Measurements from ENCODE around the gene TBCEL.
"Not testable (repeated sequence)": the region's sequence is repeated elsewhere in the genome, so short reads cannot be mapped to it uniquely, and the experiment has no call there.

Gene TBCEL

DNA sequence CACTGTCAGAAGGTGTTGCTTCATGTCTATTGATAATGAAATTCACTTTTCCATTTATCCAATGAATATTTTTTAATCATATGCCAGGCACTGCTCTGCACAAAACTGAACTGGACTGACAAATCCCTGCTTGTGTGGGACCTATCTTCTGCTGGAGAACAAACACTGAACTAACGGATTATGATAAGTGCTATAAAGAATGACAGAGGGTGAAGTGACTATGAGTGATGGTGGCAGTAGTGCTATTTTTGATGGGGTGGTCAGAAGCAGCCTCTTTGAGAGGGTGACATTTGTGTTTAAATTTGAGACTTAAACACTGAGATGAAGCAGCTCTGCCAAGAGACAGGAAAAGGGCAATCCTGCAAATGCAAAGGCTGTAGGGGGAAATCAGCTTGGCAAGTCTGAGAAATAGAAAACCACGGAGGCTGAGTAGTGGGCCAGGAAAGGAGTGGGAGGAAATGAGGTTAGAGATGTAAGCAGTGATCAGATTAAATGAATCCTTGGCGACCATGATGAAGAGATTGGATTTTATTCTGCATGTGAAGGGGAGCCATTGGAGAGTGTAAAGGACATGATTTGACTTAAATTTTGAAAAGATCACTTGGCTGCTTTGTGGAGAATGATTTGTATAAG is 6.0 kb downstream of the TBCEL start:
- DNase-seq, result no peak

GRCh38 chr11:121031167-121031566 is 7.3 kb downstream of the TBCEL start:
- DNase-seq, result no peak

DNA sequence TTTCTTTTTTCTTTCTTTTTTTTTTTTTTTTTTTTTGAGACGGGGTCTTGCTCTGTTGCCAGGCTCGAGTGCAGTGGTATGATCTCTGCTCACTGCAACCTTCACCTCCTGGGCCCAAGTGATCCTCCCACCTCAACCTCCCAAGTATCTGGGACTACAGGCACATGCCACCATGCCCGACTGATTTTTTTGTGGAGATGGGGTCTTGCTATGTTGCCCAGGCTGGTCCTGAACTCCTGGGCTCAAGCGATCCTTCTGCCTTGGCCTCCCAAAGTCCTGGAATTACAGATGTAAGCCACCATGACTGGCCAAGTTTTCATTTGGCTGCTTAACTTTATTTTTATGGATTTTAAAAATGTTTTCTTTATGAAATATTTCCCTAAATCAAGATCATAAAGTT is 7.7 kb downstream of the TBCEL start:
- not testable (repeated sequence) for DNase-seq

DNA sequence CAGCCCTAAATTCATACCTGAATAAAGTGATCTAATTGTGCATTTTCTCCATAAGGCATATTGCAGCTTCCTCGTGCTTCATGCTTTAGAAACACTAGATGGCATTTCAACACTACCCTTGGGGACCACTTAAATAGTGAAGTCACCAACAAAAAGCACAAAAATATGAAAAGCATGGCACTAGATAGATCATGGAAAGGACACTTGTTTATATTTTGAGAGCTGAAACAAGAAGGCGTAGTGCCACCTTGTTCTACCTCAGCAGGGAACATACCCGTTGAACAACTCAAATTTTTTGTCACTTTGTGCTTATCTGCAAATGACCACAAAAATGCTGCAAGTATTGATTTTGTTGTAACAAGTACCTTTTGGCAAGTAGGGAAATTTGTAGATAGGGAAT is 8.6 kb downstream of the TBCEL start:
- DNase-seq, result no peak

DNA sequence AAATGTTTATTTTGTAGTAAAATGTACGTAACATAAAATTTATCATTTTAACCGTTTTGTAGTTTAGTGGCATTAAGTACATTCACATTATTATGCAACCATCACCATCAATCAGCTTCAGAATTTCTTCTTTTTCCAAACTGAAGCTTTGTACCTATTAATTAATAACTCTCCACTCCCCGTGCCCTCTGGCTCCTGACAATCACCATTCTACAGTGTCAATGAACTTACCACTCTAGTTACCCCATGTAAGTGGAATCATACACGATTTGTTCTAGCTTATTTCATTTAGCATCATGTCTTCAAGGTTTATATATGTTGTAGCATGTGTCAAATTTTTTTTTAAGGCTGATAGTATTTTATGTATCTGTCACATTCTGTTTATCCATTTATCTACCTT is 9.7 kb downstream of the TBCEL start:
- DNase-seq, result no peak

DNA sequence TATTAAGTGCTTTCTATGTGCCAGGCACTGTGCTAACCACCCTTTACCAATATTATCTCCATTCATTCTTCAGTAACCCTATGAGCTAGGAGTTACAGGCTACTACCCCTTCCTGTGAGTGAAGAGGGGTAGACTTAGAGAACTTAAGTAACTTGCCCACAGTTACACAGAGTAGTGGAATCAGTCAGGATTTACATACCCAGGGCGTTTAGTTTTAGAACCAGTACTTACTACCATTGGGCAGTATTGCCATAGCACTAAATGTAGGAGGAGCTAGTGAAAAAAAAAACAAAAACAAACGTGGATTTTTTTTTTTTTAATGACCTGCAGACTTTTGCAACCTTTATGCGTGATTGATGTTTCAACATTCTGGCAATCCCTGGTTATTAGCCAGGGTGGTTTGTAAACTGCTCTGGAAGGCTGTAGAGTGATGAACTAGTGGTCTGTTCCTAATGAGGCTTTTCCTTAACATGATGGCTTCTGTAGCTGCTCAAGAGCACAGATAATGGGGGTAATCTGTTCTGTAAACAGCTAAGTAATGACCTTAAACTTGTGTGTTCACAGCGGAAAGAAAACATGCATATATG is 11.4 kb downstream of the TBCEL start:
- DNase-seq, result no peak

GRCh38 chr11:121035780-121036179 is 11.9 kb downstream of the TBCEL start:
- no peak for DNase-seq

DNA sequence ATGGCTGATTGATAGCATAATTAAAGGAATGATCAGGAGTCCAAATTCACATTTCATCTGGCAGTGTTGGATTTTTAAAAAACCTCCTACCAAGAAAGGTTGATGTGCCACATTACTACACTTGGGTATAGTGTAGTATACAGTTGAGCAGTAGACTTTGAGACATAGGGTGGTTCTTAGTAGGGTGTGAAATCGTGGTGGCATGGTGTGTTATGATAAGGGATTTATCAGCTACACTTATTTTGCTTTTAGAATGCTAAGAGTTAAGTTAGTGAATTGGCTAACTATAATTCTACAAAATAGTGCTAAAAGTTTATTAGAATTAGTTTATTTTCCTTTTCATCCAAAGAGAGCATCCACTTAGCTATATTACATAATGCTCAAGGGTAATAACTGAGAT is 13.1 kb downstream of the TBCEL start:
- no peak for DNase-seq

DNA sequence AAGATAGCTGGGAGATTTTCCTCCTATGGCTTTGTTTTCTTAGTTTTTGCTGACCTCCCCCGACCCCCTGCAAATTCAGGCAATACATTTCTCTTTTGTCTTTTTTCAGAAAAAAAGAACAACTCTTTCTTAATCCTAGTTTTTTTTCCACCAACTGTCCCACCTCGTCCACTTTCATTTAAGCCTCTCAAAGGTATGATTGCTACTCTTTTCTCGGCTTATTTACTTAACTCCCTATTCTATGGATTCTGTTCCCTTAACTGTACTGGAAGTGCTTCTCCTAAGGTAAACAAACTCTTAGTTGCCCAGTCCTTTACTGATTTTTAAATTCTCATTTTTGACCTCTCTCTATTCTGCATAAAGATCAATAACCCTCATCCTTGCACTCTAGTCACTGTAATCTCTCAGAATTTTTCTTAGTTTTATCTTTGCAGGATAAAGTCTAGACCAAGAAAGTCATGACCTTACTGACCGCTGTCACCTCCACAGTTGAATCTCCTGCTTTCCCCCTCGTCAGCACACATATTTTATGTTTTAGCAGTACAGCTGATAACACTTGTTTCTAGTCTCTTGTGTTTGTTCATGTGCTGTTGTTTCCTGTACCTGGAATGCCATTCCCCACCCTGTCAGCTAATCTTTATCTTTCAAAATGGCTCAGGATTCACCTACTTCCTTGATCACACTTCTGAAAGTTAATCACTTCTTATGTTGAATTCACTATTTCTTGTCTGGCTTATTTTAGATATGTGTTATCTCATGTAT is 14.9 kb downstream of the TBCEL start:
- peak; percentile 2 for DNase-seq

- DNase-seq, result no peak
Observed at GRCh38 chr11:121039971-121040613, 16.2 kb downstream of the TBCEL start.

DNA sequence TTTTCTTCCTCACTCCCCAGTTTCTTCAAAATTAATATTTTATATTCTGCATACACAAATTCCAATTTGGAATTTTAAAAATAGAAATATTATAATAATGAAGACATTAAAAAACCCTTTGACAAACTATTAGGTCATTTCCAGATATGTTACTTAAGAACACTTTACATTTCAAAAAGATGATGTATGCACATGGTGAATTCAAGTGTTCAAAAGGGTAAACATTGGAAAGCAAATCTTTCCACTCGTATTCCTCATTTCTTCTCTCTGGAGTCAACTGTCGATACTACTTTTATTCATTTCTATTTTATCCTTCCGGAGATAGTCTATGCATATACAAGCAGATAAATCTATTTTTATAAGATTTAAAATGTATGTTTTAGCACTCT is 16.7 kb downstream of the TBCEL start:
- DNase-seq, result no peak

- DNase-seq, result no peak
Observed at GRCh38 chr11:121041072-121041471, 17.2 kb downstream of the TBCEL start.

- no peak for DNase-seq
Observed at GRCh38 chr11:121042296-121042695, 18.4 kb downstream of the TBCEL start.

DNA sequence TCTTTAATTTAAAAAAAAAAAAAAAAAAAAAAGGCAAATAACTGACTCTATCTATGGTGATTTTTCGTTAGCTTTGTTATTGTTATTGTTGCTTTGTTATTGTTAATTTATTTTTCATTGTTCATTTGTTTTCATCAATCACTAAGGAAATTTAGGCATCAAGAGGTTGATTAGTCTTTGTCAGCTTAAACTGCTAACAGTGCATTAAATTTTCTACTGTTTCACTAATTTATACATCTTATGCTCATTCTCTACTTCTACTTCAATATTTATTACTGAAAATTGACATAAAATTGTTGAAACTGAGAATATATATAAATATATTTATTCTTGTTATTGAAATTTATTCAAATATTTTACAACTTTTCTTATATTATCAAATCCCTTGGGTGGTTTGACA is 24.0 kb downstream of the TBCEL start:
- DNase-seq, result no peak

DNA sequence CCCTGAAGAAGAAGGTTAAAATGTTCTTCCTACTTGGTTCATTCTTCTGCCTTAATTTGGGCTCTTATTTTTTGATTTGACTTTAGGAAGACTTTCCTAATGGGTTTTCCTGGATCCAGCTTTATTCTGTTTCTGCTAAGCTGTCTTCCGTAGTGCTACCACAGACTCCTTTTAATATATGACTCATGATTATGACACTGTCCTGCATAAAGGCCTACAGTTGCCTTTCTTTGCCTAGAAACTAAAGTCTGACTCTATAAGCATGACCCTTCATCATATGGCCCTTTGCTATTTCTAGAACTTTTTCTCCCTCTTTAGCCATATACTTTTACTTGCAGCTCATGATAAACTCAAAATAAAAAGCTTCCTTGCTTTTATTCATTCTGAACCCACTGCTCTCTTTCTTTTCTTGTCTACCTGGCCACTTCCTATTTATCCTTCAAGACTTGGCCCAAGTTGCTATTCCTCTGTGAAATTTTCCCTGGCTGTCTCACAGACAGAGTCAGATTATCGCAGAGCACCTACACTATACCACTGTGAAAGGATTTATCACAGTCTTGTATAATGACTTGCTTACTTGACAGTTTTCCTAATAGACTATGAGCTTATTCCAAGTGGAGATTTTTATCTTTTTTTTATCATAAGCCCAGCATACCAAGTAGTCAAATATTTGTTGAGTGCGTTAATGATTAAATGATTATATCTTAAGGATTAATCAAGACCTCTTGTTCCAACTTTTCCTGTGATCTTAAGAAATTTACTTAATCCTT is 24.7 kb downstream of the TBCEL start:
- no peak for DNase-seq

DNA sequence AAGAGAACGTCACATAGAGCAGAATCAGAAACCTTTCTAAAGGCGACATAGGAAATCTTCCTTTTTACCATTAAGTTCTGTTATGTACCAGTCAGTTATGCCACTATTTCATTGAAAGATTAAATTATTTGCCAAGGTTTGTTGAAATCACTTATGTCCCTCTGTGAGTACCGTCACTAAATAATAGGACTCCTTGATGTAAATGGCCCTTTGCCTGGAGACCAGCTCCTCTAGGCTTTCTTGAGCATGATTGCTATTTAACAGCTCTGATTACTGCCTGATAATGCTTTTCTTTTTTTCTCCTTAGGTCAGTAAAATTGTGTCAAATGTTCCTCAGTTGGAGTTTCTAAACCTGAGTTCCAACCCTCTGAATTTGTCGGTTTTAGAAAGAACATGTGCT is 29.3 kb downstream of the TBCEL start:
- DNase-seq, result no peak

- DNase-seq, result no peak
Observed at GRCh38 chr11:121054266-121054665, 30.4 kb downstream of the TBCEL start.

GRCh38 chr11:121055076-121055475 is 31.2 kb downstream of the TBCEL start:
- no peak for DNase-seq

GRCh38 chr11:121057922-121058321 is 34.0 kb downstream of the TBCEL start:
- DNase-seq, result no peak

GRCh38 chr11:121058941-121059340 is 35.0 kb downstream of the TBCEL start:
- DNase-seq, result no peak

DNA sequence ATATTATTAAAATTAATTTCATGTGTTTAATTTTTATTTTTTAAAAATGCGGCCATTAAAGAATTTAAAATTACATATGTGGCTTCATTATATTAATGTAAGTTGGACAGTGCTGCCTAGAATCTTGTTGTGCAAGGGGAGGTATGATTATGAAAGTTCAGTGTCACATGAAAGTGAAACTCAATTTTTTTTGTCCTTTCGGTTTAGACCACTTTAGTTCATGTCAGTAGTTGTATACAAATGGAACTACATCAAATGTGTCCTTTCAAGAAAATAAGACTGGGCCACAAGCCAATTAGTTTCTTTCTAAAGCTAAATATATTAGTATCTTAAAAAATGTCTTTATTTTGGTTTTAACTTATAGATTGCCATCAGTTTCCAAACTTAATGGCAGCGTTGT is 35.7 kb downstream of the TBCEL start:
- no peak for DNase-seq

DNA sequence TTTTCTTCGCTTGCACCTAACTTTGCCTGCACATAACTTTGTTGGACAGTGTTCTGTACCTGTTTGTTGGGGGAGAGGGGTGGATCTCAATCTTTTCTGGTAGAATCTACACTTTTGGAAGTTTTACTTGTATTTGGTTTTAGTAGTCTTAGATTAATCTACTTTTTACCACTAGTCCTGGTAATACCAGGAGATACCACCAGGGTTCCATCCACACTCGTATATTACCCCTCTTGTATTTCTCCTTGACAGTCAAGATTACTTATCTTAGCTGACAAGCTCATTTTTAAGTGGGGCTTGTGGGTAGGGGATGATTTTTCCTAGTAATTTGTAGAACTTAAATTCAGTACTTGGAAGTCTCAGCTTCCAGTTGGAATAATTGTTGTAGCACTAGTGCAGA is 39.8 kb downstream of the TBCEL start:
- no peak for DNase-seq

- DNase-seq, result no peak
Observed at GRCh38 chr11:121066623-121067022, 42.7 kb downstream of the TBCEL start.

Data from NCI-H226 (cell line).